Thyroid gland (tissue), 4 donors: ENCODE measurements around the gene GATA5. TPM values are rescaled to one million over a fixed set of nuclear protein-coding genes. Genes with fewer than 3 reads are reported as not detected.

ENCODE experiments used
- DNase-seq, 2 donors: peaks; one replicate each; pipeline ENCODE4 v3.0.0-alpha.2; 2019
- H3K27ac ChIP-seq, 3 donors: fragments of 200-600 bp; sonication (generic); 1 replicate in 2 of 3; 2 replicates in 1 of 3; pipeline ENCODE4 v1.5.1; 2016 to 2019; ENCODE audit warnings: mild to moderate bottlenecking in 1 of 3, moderate library complexity in 1 of 3
- H3K27me3 ChIP-seq: fragments of 200-600 bp; sonication (generic); one replicate; pipeline ENCODE4 v1.5.1; 2019
- H3K36me3 ChIP-seq, 2 donors: fragments of 200-600 bp; sonication (generic); one replicate each; pipeline ENCODE4 v1.5.1; 2016 to 2019
- H3K4me1 ChIP-seq, 2 donors: fragments of 200-600 bp; sonication (generic); one replicate each; pipeline ENCODE4 v1.5.1; 2017 to 2019
- H3K4me3 ChIP-seq, 3 donors: fragments of 200-600 bp; sonication (generic); replicated peaks in 1 of 3; 1 replicate in 2 of 3; 2 replicates in 1 of 3; pipeline ENCODE4 v1.5.1; 2016; ENCODE audit warnings: mild to moderate bottlenecking in 1 of 3
- H3K9me3 ChIP-seq: fragments of 200-600 bp; sonication (generic); one replicate; pipeline ENCODE4 v1.5.1; 2017
- CTCF ChIP-seq, 6 experiments: fragments of 200-600 bp in 3 of 6; fragments of 450-650 bp in 3 of 6; sonication (generic) in 3 of 6; IDR thresholded peaks; one replicate each; pipeline ENCODE4 v1.5.1; 2016 to 2019; ENCODE audit warnings: antibody characterized with exemption in 6 of 6, mild to moderate bottlenecking in 2 of 6, inconsistent platforms in 1 of 6, moderate library complexity in 1 of 6
- POLR2A ChIP-seq, 2 donors: fragments of 450-650 bp; IDR thresholded peaks; one replicate each; pipeline ENCODE4 v1.6.1; 2017; ENCODE audit warnings: antibody characterized with exemption in 2 of 2, mild to moderate bottlenecking in 2 of 2, moderate library complexity in 1 of 2
- WGBS, 2 donors: methylation state at CpG; one replicate each; pipeline ENCODE4 v1.1.5; 2017; 5-methylcytosine and 5-hydroxymethylcytosine counted together
- intact Hi-C: fragments of 100-400 bp; cut with DNase I; formaldehyde crosslinking; loops from one replicate; pipeline ENCODE4 v1.15.1; 2023
- total RNA-seq, 4 donors: library from RNA; depleted of rRNA; stranded (reverse); fragments of >200 nt; gene quantifications; one replicate each; pipeline ENCODE4 v1.2.3, GENCODE V29; 2016

Gene GATA5
- total RNA-seq, 4 donors from 2014 or later: 0.33 to 0.67 (median 0.54) TPM; not detected in 1

- intact Hi-C loops: no loop called here
- Histone ChIP-seq H3K27ac (no peak overlapping the region), H3K4me3 (no peak overlapping the region), H3K4me1 (peaks cover 3 to 5% of the 10 kb centered on the region in 2 donors), H3K9me3 (no peaks in the 10 kb centered on the region), H3K36me3 (no peaks in the 10 kb centered on the region), H3K27me3 (no peaks in the 10 kb centered on the region)
- WGBS, 2 donors: 87 to 89% methylated on average over 32 to 43 of the region's 44 CpGs
- no peak for DNase-seq
- TF ChIP-seq POLR2A (IDR thresholded peaks at IDR 0.05) (no peak), CTCF (IDR thresholded peaks at IDR 0.05) (no peak)
Observed at GRCh38 chr20:62446888-62447869, 28.6 kb downstream of the GATA5 start.

DNA sequence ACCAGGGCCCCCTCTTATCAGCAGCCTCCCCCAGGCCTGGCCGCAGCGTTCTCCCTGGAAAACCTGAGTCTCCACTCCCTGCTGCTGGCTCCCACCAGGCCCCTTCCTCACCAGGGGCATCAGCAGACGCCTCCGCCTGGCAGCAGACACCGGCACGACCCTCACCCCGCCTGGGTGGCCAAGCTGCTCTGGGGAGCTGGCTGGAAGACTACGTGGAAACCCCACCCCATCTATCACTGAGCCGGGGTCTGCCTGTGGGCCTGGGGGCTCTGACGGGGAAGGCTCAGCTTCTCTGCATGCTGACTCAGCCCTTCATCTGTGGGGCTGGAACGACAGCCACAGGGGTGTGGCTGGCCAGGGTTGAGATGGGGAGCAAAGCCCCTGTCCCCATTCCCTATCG lies 29.3 kb downstream of the GATA5 start:
- WGBS, 2 donors: 73 to 75% methylated on average over 2 to 12 of the region's 12 CpGs
- Histone ChIP-seq H3K36me3 (no peaks in the 10 kb centered on the region), H3K27me3 (no peaks in the 10 kb centered on the region), H3K27ac (no peak overlapping the region), H3K9me3 (no peaks in the 10 kb centered on the region), H3K4me1 (peaks cover 3 to 5% of the 10 kb centered on the region in 2 donors), H3K4me3 (no peak overlapping the region)
- intact Hi-C loops: no loop called here
- no peak for TF ChIP-seq CTCF (IDR thresholded peaks at IDR 0.05)
- TF ChIP-seq POLR2A (IDR thresholded peaks at IDR 0.05): no peak
- DNase-seq: no peak

- intact Hi-C loops: no loop called here
- no peaks in the 10 kb centered on the region for H3K9me3 ChIP-seq
- 81 to 88% methylated on average over 9 to 18 of the region's 36 CpGs for WGBS, 2 donors
- no peak overlapping the region for H3K4me3 ChIP-seq
- peaks cover 3 to 5% of the 10 kb centered on the region in 2 donors for H3K4me1 ChIP-seq
- H3K27me3 ChIP-seq: no peaks in the 10 kb centered on the region
- no peak for DNase-seq
- TF ChIP-seq CTCF (IDR thresholded peaks at IDR 0.05) (no peak), POLR2A (IDR thresholded peaks at IDR 0.05) (no peak)
- H3K36me3 ChIP-seq: no peaks in the 10 kb centered on the region
- H3K27ac ChIP-seq: no peak overlapping the region
Observed at GRCh38 chr20:62445553-62446340, 30.0 kb downstream of the GATA5 start.

DNA sequence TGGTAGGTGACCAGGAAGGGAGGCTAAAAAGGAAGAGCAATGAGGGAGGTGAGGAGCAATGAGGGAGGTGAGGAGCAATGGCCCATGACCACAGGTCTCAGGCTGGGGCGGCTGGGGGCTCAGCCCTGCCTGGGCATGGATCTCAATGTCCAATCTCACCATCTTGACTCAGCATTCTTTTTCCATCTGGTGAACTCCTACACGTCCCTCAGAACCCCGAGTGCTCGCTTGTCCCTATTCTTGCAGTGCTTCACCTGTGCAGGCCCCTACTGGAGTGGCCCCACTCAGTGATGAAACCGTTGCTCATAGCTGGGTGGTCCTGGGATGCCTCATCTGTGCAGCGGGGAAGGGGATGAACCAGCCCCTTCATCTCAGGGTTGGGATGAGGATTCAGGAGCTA lies 31.5 kb downstream of the GATA5 start:
- Histone ChIP-seq H3K9me3 (no peaks in the 10 kb centered on the region), H3K27me3 (no peaks in the 10 kb centered on the region), H3K36me3 (no peaks in the 10 kb centered on the region), H3K27ac (no peak overlapping the region), H3K4me1 (peaks cover 0 to 5% of the 10 kb centered on the region in 2 donors), H3K4me3 (no peak overlapping the region)
- TF ChIP-seq CTCF (IDR thresholded peaks at IDR 0.05) (no peak), POLR2A (IDR thresholded peaks at IDR 0.05) (no peak)
- WGBS, 2 donors: 86 to 90% methylated on average over 5 to 6 of the region's 6 CpGs
- intact Hi-C loops: no loop called here
- DNase-seq: no peak
